Effector memory CD4-positive, alpha-beta T cell (primary cell): ENCODE results near the gene PDXK.

Source experiments
- DNase-seq, 3 donors: peaks; one replicate each; pipeline ENCODE4 v3.0.0-alpha.2; 2020
- H3K27ac ChIP-seq: 2 replicates; pipeline ENCODE4 v1.7.0; 2013; ENCODE audit warnings: mild to moderate bottlenecking, low read length, moderate library complexity; ENCODE audit not compliant: insufficient read depth, poor library complexity, severe bottlenecking
- H3K27me3 ChIP-seq: replicated peaks from 2 replicates; pipeline ENCODE4 v1.7.0; 2013; ENCODE audit warnings: mild to moderate bottlenecking, low read length; ENCODE audit not compliant: insufficient read depth, control insufficient read depth, poor library complexity, severe bottlenecking
- H3K36me3 ChIP-seq: 2 replicates; pipeline ENCODE4 v1.7.0; 2013; ENCODE audit warnings: mild to moderate bottlenecking, low read length, moderate library complexity; ENCODE audit not compliant: control insufficient read depth, insufficient read depth
- H3K4me1 ChIP-seq: 2 replicates; pipeline ENCODE4 v1.7.0; 2013; ENCODE audit warnings: low read length, mild to moderate bottlenecking; ENCODE audit not compliant: control insufficient read depth, insufficient read depth, poor library complexity, severe bottlenecking
- H3K4me3 ChIP-seq: 2 replicates; pipeline ENCODE4 v1.7.0; 2013; ENCODE audit warnings: low read length, low read depth, mild to moderate bottlenecking; ENCODE audit not compliant: insufficient read depth, poor library complexity, severe bottlenecking
- H3K9me3 ChIP-seq: 2 replicates; pipeline ENCODE4 v1.7.0; 2013; ENCODE audit warnings: mild to moderate bottlenecking, low read length, moderate library complexity; ENCODE audit not compliant: control insufficient read depth

Gene PDXK

DNA sequence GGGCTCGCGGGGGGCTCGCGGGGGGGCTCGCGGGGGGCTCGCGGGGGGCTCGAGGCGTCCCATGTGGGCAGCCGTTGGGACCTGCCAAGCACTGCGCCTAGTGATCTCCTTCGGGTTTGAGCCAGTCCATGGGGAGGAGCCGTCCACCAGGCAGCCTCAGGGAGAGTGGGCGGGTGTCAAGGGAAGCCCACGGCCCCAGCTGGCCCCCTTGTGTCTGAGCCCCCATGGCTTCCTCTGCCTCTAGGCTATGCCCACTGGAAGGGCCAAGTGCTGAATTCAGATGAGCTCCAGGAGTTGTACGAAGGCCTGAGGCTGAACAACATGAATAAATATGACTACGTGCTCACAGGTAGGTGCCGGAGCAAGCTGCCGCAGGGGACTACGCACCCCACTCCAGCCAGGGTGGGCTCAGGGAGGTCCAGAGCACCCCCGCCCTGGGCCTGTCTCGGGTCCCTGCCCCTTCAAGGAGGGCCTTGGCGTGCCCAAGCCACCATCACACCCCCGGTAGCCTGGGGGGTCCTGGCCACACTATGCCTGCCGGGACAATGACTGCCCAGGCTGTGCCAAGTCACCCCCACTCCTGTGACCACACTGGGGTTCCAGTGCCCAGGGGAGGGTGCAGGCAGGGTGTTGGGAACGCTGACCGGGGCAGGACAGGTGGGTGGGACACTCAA is 22.6 kb downstream of the PDXK start:
- DNase-seq, result no peak
- Histone ChIP-seq H3K4me3 (no peak overlapping the region), H3K36me3 (peaks cover 19% of the 10 kb centered on the region), H3K9me3 (no peaks in the 10 kb centered on the region), H3K27me3 (no peaks in the 10 kb centered on the region), H3K4me1 (no peaks in the 10 kb centered on the region), H3K27ac (no peak overlapping the region)

GRCh38 chr21:43743947-43744346 is 25.0 kb downstream of the PDXK start:
- Histone ChIP-seq H3K36me3 (peaks cover 32% of the 10 kb centered on the region), H3K27me3 (no peaks in the 10 kb centered on the region), H3K27ac (no peak overlapping the region), H3K4me3 (no peak overlapping the region), H3K9me3 (no peaks in the 10 kb centered on the region), H3K4me1 (no peaks in the 10 kb centered on the region)
- DNase-seq, result no peak

GRCh38 chr21:43744725-43745124 is 25.8 kb downstream of the PDXK start:
- Histone ChIP-seq H3K9me3 (no peaks in the 10 kb centered on the region), H3K27me3 (no peaks in the 10 kb centered on the region), H3K4me3 (no peak overlapping the region), H3K27ac (no peak overlapping the region), H3K4me1 (no peaks in the 10 kb centered on the region), H3K36me3 (peaks cover 35% of the 10 kb centered on the region)
- no peak for DNase-seq

DNA sequence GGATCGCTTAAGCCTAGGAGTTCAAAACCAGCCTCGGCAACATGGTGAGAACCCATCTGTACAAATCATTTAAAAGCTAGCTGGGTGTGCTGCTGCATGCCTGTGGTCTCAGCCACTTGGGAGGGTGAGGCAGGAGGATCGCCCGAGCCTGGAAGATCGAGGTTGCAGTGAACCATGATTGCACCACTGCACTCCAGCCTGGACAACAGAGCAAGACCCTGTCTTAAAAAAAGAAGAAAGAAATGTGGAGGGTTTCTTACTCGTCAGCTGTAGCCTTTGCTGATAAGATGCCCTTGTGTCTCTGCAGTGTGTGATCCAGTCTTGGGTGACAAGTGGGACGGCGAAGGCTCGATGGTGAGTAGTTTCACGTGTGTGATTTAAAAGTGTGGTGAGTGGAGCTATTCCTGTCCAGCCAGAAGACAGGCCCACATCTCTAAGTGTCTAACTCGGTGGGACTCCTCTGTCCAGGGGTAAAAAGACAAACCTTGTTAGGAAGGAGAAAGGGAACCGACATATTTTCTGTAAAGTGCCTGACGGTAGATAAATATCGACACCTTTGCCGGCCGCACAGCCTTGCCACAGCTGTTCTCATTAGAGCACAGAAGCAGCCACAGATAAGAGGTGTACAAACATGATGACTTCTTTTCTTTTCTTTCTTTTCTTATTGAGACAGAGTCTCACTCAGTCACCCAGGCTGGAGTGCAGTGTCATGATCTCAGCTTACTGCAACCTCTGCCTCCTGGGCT is 27.0 kb downstream of the PDXK start:
- Histone ChIP-seq H3K4me1 (no peaks in the 10 kb centered on the region), H3K36me3 (peaks cover 35% of the 10 kb centered on the region), H3K9me3 (no peaks in the 10 kb centered on the region), H3K27ac (no peak overlapping the region), H3K27me3 (no peaks in the 10 kb centered on the region), H3K4me3 (no peak overlapping the region)
- DNase-seq, result no peak

DNA sequence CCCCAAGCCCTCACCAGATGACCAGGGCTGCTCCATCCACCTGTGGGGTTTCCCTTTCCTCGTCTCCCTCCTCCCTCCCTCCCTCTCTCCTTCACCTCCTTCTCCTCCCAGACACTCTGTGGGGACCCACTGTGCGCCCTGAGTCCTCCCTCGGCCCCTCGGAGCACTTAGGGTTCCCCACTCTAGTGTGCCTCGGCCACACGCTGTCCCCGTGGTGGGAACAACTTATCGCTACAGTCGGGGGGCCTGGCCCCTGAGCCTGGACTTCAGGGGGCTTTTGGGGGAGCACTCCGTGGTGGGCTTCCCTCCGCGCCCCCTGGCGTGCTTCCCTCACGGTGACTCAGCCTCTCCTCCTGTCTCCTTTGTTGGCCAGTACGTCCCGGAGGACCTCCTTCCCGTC is 29.7 kb downstream of the PDXK start:
- Histone ChIP-seq H3K4me3 (no peak overlapping the region), H3K27me3 (no peaks in the 10 kb centered on the region), H3K36me3 (peaks cover 35% of the 10 kb centered on the region), H3K9me3 (no peaks in the 10 kb centered on the region), H3K27ac (no peak overlapping the region), H3K4me1 (no peaks in the 10 kb centered on the region)
- DNase-seq, result no peak

DNA sequence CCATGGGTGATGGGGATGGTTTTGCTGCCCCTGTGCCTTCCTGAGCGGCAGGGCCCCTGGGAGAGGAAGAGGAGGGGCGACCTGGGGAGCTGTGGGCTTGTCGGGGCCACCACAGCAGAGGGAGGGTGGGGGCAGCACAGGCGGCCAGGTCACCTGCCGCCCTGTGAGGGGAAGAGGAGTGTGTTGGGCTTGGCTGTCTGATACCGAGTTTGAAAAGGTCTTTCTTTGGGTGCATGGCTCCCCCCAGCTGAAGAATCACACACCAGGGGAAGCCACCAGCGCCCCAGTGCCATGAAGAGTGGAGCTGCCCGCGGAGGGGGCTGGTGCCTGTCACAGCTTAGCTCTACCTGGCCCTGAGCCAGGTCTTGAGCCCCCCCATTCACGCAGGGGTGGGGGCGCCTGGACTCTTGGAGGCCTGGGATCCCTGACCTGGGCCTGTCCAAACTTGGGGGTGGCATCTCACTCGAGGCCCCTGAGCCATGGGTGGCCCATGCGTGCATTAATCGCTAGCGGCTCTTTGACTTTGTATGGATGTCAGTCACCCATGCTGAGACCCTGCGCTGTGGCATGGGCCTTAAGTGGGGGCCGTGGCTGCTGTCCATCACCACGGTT is 30.8 kb downstream of the PDXK start:
- peaks cover 30% of the 10 kb centered on the region for H3K36me3 ChIP-seq
- DNase-seq, result no peak
- H3K4me3 ChIP-seq, result no peak overlapping the region
- H3K9me3 ChIP-seq, result no peaks in the 10 kb centered on the region
- H3K4me1 ChIP-seq, result no peaks in the 10 kb centered on the region
- H3K27ac ChIP-seq, result no peak overlapping the region
- H3K27me3 ChIP-seq, result no peaks in the 10 kb centered on the region

GRCh38 chr21:43750339-43751033 is 31.6 kb downstream of the PDXK start:
- Histone ChIP-seq H3K27ac (no peak overlapping the region), H3K36me3 (peaks cover 28% of the 10 kb centered on the region), H3K27me3 (no peaks in the 10 kb centered on the region), H3K4me3 (no peak overlapping the region), H3K9me3 (no peaks in the 10 kb centered on the region), H3K4me1 (no peaks in the 10 kb centered on the region)
- DNase-seq, result no peak

DNA sequence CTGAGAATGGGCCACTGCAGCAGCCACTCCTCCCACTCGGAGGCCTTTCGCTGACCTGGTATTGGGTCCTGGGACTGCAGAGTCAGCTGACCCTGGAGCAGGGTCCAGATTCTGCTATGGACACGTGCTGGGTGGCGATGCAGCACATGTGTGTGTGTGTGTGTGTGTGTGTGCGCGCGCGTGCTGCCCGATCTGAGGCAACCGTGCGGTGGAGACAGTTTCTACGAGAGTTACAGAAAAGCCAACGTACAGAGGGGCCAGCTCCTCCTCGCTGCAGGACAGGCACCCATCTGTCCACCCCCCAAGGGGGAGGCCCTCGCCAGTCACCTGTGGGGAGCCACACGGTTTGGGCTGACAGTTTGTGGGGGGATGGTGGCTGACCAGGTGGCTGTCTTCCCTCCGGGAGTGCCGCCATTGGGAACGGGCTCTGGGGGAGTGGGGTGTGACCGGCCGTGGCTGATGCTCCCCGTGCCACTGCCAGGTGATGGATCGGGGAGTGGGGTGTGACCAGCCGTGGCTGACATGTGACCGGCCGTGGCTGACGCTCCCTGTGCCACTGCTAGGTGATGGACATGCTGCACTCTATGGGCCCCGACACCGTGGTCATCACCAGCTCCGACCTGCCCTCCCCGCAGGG is 33.1 kb downstream of the PDXK start:
- Histone ChIP-seq H3K27ac (no peak overlapping the region), H3K9me3 (no peaks in the 10 kb centered on the region), H3K4me3 (no peak overlapping the region), H3K36me3 (peaks cover 32% of the 10 kb centered on the region), H3K27me3 (no peaks in the 10 kb centered on the region), H3K4me1 (no peaks in the 10 kb centered on the region)
- no peak for DNase-seq

- DNase-seq, result no peak
- H3K4me3 ChIP-seq, result no peak overlapping the region
Observed at GRCh38 chr21:43752758-43753438, 34.0 kb downstream of the PDXK start.

More at GRCh38 chr21:43752758-43753438, 34.0 kb downstream of the PDXK start:
- Histone ChIP-seq H3K9me3 (no peaks in the 10 kb centered on the region), H3K27me3 (no peaks in the 10 kb centered on the region), H3K4me1 (no peaks in the 10 kb centered on the region), H3K36me3 (peaks cover 24% of the 10 kb centered on the region), H3K27ac (no peak overlapping the region)
